H1 (cell line): ENCODE data around the gene ARHGAP6. TPM values are rescaled to one million over a fixed set of nuclear protein-coding genes. Genes with fewer than 3 reads are reported as not detected.

ENCODE experiments used
- microRNA-seq, 2 experiments: library from miRNA; unstranded; fragments of <30 nt; microRNA quantifications; one replicate each; pipeline versions ENCODE4 to v1.2.0, GENCODE V29; 2016 to 2020; ENCODE audit warnings: borderline microRNAs expressed in 2 of 2, borderline number of aligned reads in 2 of 2, borderline replicate concordance in 1 of 2
- polyA plus RNA-seq, 7 experiments: library from polyadenylated mRNA; depleted of rRNA in 3 of 7; stranded (reverse) in 5 of 7; unstranded in 2 of 7; fragments of >200 nt in 5 of 7; fragments of 200-250 nt in 2 of 7; gene quantifications; 1 replicate in 5 of 7; 2 replicates in 1 of 7; 4 replicates in 1 of 7; pipeline versions ENCODE4 v1.2.1 to v1.2.3, GENCODE V29; 2011 to 2013; ENCODE audit warnings: missing spikeins in 2 of 7, mixed read lengths in 2 of 7
- small RNA-seq: library from polyadenylated mRNA; stranded (forward); fragments of <200 nt; extraction: miRNeasy Mini kit (QIAGEN cat#:217004); gene quantifications from one replicate; pipeline ENCODE3, GENCODE V24; 2013; ENCODE audit not compliant: insufficient read depth
- total RNA-seq: library from RNA; stranded (reverse); fragmentation: NEBNext Ultra II Directional; extraction: Animal tissue kit (Norgen Biotek cat#: 25700); gene quantifications from 2 replicates; pipeline ENCODE4 v1.2.1, GENCODE V29; 2021

The ARHGAP6 gene
- total and polyA plus RNA-seq, 2 of the 8 experiments (the other 6 are each of a cell fraction or from before 2014, with no cell fraction given): 0.35 to 0.82 TPM

Small RNAs within 50 kb of the gene (microRNA-seq; reads per million reads assigned to microRNA genes)
- gene MIR548AX: 0 to 0.46 reads per million in 2 experiments

Small RNAs within 50 kb of the gene (small RNA-seq; reads per million reads assigned to genes)
- gene MIR548AX (not detected), gene RF00019 (not detected), gene RF02271 (not detected)

Other genes starting within 250 kb of the ARHGAP6 start
- gene MSL3, start 92.3 kb upstream of the ARHGAP6 start, total RNA-seq: 11.3 and 12.3 TPM in 2 replicates
- gene MSL3, start 92.3 kb upstream of the ARHGAP6 start, polyA plus RNA-seq (2011; rRNA removed): 10.5 and 10.6 TPM in 2 replicates